Measurements from ENCODE around the gene STAT5B.

STAT5B gene

DNA sequence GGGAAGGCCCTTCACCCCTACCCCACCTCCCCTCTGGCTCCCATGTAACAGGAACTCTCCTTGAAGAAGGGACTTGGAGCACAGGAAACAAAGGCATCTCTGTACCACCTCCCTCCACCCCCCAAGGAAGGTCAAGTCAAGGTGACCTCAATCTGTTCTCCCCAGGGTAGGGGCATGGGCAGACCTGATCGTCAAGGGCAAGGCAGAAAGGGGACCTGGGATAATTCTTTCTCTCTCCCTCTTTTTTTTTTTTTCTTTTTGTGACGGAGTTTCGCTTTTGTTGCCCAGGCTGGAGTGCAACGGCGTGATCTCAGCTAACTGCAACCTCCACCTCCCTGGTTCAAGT is 7.8 kb upstream of the STAT5B start:
- no peak for DNase-seq

DNA sequence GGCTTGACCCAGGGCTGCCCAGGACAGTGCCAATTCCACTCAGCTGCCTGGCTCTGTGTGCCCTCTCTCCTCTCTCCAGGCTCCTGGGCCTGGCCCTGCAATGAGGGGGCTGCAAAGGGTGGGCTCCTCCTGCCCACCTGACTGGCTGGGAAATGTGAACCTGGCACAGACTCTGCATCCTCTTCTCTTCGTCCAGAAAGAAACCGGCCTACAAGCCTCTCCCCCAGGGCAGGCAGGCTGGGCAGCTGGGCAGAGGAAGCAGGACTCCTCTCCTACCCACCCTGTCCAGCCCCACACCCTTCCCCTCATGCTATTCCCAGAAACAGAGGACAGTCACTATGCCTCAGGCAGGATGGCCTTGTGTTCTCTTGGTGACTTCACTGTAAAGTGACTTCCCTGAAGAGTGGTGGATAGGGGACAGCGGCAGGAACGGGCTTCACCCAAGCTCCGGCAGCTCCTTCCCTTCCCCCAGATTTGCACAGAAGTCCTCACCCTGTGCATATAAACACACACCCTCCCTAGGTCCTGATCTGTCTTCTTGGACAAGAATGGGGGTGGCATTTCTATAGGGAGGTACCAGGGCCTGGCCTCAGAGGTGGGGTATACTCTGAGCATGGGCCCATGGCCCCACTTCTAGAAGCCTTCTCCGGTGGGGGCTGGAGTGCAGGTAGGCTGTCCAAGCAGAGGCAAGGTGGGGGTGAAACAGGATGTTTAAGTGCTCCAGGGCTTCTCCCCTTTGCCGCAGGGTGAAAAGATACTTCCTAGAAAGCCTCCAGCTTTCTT is 7.2 kb upstream of the STAT5B start:
- DNase-seq, result no peak

DNA sequence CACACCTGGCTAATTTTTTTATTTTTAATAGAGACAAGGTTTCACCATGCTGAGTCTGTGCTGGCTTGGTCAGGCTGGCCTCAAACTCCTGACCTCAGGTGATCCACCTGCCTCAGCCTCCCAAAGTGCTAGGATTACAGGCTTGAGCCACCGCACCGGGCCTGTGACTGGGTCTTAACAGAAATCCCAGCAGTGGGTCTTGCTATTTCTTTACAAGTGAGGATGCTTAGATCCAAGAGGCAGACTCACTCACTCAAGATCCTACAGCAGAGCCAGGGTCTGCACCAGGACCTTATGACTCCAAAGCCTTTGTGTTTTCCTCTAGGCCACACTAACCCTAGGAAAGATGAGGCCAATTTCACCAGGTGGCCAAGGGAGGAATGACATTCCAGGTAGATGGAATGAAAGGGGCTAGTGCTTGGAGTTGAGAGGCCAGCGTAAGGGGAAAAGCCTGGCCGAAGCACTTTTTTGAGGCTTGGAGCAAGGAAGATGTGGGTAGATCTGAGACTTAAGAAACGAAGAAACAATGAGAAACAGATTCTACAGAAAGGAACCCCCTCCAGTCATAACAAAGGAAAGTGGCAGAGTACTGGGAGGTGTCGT is 6.4 kb upstream of the STAT5B start:
- DNase-seq, result no peak

DNA sequence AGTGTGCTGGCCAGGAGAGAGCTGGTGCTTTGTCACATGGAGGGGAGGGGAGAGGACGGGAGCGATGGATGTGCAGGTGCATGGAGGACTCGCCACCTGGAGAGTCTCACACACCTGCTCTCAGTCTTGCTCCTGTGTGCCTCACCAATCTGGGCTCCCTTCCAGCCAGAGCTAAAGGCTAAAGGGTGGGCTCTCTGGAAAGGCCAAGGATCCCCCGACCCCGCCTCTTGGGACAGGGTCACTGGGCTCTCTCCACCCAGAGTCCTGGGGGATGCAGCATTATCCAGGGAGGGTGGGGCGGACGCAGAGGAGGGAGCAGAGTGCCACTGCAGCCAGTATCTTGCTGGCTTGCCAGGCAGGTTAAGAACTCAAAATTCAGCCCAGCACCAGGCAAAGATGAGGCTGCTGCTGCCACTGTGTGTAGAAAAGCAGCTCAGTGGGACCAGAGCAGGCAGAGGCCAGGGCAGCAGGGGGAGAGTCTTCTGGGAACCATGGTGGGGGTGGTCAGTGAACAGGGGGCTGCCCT is 5.4 kb upstream of the STAT5B start:
- DNase-seq, result no peak

DNA sequence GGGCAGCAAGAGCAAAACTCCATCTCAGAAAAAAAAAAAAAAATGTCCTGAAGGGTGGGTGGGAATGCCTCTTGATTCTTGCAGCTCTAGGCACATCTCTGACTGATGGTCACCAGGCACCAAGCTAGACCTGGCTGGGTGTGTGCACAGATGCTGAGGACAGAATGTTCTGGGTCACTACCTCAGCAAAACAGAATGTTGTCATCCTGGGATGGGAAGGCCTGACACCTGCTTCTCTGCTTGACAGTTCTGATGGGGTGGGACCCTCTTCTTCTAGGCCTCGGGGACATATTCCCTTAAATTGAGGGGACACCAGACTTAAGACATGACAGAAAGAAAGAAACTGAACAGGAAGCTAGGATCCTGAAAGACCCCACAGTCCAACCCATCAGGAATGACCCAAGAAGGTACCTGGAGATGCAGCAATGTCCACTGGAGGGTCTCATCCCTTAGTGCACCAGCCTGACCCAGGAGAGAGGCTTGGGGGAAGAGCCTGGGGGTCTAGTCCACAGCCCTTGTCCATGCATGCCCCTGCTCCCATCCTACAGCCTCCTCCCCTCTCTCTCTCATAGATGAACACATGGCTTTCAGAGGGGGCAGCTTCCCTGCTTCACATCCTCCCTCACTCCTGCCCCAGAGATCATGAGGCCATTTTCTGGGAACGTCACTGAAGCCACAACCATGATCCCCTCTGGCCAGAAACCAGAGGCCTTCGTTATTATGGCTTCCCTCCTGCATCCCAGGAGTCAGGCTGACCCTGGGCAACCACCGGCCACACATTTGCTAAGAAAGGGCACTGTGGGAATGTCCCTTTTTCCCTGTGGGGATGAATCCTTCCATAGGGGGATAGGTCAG is 3.8 kb upstream of the STAT5B start:
- no peak for DNase-seq

DNA sequence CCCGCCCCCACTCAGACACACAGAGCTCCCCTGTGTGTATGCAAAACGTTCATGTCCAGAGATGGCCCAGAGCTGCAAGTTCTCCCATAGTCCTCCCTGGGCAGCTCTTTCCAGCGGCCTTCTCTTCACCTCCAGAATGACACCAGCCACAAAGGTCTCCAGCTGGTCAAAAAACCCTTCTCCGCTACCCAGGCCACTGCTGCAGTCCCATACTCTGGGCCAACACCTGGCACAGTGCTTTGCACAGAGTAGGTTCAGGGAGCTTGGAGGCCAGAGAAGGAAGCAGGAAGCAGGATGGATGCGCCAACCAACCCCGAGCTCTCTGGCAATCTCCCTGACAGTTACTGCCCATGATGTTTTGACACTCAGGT is 1.1 kb upstream of the STAT5B start:
- no peak for DNase-seq

DNA sequence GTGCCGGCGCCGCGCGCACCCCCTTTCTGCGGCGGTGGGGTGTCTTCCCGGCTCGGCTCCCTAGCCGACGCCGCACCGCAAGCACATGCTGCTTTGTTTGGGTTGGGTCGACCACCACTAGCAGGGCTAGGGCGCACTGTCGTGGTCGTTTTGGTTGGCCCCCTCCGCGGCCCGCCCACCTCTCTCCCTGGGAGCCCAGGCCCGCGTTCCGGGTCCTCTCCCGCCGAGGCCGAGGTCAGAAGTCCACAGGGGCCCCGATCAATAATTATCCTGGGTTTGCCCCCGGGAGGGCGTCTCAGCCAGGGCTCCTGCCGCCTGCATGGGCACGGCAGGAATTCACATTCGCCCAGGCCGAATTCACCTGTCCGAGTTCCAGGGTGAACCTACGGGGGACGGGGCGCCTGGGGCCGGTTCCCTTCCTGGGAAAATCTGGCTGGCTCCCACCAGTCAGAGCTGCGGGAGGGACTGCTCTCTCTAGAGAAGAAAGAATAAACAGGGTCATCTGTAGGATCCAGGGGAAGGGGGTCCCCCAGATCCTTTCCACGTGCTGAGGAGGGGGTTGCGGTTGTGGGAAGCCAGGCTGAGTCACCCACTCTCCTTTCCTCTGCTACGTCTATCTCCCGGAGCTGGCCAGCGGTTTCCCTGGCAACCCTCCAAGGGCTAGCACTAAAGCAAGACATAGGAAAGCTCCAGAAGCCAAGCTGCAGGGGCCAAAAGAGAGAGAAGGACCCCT is 584 bp upstream of the STAT5B start:
- no peak for DNase-seq

DNA sequence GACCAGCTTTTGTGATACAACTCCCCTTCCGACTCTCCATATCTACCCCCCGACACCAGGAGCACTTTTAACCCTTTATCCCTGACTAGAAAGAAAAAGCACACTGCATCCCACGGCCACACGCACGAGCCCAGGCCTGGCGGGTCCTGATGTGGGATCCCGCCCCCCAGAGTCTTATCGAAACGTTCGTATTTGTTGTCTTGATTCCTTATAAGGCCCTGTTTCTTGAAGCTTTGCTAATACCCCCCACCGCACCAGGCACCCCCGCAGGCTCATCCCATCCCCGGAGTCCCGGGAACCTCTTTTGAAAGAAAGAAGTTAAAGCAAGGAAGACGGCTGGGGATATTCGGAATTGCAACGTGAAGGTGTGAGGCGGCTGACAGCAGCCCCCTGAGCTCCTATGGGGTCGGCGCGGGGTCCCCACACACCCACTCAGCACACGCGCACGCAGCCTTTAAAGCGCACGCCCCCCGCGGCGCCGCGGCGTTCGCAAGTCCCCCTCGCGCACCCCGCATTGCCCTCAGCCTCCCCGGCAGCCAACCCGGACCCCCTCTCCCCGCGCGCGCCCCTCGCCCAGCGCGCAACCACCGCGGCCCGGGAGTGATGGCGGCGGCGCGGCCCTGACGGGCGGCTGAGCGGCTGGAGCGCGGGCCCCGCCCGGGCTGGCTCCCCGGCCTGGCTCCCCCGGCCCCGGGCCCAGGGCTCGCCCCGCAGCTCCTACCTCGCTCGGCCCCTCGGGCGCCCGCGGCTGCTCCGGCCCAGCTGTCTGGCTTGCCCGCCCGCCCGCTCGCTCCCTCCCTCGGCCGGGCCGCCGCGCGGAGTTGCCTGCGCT is 448 bp downstream of the STAT5B start:
- DNase-seq, result no peak

DNA sequence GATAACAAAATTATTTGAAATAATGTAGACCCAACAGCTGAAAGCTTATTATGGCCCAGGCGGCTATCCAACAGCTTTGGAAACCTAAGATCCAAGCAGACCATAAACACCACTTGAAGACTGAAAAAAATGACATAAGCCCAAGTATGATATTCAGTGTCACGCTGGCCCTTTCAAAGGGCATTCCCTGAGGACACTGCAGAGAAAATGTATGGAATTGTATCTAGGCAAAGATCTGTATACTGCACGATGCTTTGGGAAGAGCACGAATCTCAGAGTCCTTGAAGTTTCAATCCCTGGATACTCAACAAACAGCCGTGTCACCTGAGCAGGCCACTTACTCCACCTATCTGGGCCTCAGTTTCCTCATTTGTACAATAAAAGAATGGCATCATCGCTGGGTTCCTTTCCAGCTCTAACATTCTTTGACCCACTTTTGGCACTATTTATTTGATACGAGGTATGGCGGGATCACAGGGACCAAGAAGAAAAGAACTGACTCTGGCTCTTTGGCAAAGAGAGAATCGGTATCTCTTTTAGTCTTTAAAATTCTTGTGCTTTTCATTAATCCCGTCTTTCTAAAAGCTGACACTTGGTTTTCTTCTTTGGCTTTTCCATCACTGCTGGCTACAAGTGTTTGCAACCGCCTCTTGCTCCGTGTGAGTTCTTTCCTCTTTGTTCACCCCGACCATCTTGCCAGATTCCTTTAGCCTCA is 1.2 kb downstream of the STAT5B start:
- DNase-seq, result no peak

DNA sequence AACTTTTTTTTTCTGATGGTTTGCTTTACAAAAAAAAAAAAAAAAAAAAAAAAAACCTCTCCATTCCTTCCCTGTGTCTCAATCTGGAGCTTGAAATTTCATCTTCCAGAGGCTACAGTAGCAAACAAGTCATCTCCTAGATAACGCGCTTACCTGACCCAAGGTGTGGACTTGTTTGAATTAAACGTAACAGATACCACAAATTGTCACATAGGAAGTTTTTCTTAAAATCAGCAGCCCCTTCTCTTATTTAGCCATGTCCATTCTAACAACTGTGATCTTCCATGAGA is 2.0 kb downstream of the STAT5B start:
- DNase-seq, result no peak

DNA sequence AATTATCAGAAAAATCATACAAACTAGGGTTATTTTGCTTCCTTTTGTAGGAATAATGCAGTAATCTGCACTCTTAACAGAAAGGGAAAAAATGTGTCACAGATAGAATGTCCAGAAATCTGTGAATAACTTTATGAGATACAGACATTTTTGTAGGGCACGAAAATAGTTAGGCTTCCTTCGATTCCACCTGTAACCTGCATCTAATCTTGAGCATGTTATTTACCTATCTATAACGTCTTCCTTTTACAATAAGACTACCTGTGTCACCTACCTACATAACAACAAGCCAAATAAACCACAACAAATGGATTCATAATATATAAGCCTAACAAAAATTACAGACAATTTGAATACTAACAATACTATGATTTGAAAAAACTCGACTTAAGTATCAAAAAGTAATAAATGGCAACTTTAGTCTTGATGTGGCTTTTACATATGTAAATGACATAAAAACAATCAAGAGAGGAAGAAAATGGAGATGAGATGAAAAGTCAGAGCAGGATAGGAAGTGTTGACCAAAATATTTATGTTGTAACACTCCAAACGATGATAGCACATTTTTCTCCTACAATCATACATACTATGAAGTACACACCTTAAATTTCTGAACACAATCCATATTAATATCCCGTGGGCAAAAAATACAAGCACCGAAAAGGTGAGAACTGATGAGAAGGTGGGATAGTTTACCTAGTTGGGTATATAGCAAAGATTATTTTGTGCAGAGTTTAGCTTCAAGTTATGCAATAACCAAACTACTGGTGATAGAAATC is 2.5 kb downstream of the STAT5B start:
- no peak for DNase-seq

DNA sequence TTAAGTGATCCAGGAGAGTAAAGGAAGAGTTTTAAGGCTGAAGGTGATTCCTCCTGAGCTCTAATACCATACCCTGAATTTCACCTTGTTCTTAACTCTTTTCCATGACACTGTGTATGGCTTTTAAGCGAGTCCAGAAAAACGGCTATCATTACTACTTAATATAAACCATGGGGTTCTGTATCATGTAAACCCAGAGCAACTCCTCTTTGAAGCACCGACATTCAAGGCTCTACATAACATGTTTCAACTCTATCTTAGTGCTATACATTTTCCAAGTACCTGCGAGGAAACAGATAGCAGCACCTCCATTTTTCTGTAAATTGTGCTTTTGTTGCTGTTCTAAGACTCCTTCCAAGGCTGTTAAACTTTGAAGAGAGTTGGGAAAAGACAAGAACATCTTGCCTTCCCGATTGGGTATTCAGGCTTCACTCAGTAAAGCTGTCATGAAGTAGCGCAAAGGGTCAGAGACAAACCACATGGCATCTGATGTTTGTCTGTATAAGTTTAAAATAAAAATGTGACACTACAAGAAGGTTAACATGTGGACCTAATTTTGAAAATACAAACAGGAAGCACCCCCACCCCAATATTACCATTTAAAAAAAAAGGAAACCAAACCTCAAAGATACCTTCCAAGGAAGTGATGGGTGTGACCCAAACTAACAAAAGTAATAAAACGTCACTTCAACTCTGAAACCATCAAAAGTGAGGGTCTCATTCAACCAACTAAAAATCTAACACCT is 3.9 kb downstream of the STAT5B start:
- no peak for DNase-seq

DNA sequence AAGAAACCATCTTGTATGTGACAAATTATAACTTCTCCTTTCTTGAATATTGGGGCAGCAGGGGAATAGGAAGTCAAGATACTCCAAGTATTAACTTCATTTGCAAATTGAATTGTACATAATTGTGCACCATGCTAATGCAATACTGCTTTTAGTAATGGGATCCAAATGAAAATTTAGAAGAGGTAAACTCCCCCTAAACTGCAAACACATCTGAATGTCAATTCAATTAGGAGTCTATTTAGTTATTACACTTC is 4.5 kb downstream of the STAT5B start:
- DNase-seq, result no peak

DNA sequence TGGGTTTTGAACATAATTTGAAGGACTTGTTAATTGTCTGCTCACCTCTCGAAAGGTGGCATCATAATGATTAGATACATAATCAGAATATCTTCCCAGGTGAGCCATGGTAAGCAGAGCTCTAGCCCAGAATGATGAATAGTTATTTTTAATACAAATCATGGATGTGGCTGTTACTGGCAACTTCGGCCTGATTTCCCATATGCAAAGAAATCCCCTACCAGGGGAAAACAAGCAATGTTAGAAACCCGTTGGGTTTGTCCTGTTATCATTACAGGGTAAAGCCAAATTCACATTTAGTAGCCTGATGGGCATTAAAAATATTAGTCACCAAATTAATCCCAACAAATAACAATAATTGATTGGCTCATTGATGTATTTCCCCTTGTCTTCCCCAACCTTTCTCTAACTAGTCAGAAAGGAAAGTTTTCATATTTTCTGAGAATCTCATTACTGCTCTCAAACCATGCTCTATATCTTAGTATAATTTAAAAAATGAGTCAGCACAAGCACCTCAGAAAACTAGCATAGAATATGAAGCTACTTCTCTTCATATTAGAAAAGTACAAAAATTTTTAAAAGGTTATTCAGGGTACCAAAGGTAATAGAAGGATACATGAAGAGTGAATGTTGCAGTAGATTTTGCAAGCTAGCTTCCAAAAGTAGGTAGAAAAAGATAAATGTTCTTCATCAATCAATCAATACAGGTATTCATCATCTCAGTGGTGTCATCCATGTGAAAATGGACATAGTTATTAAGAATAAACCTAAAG is 5.0 kb downstream of the STAT5B start:
- DNase-seq, result no peak

DNA sequence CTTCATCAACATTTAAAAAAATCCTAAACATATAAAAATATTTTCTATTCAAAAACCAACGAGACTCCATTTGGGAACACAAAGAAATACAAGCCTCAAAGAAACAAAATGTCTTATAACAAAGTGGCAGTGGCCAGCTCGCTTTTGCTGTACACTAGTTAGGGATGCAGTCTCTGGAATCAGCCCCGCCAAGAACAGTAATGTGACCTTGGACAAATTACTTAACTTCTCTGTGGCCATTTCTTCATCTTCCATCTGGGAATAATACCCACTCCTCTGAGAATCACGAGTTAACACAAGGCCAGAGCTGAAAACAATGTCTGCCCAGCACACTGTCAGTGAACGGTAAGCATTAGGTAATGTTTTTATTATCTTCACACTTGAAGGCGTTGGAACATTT is 5.6 kb downstream of the STAT5B start:
- no peak for DNase-seq

DNA sequence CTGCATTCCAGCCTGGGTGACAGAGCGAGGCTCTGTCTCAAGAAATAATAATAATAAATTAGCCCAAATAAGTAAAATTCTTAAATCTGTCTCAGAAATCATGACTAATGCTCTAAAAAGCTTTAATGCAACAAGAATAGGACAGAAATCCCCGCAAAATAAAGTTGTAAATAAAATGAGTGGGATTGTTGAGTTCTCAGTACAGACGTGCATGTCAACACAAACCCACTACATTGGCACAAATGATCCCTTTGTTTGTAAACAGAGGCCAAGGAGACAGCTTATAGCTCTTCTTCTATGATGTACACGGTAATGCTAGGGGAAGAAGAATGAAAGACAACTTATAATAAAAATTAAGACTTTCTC is 6.0 kb downstream of the STAT5B start:
- no peak for DNase-seq

DNA sequence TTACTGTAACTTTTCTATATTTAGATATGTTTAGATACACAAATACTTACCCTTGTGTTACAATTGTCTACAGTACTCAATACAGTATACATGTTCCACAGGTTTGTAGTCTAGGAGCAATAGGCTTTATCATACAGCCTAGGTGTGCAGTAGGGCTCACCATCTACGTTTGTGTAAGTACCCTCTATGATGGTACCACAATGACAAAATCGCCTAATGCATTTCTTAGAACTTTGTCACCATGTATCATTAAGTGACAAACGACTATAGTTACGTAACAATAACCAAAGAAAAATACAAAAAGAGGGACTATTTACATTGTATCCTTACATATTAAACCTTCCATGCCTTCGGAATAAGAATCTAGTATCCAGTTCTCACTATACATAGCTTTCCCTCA is 8.0 kb downstream of the STAT5B start:
- DNase-seq, result peak; percentile 6

DNA sequence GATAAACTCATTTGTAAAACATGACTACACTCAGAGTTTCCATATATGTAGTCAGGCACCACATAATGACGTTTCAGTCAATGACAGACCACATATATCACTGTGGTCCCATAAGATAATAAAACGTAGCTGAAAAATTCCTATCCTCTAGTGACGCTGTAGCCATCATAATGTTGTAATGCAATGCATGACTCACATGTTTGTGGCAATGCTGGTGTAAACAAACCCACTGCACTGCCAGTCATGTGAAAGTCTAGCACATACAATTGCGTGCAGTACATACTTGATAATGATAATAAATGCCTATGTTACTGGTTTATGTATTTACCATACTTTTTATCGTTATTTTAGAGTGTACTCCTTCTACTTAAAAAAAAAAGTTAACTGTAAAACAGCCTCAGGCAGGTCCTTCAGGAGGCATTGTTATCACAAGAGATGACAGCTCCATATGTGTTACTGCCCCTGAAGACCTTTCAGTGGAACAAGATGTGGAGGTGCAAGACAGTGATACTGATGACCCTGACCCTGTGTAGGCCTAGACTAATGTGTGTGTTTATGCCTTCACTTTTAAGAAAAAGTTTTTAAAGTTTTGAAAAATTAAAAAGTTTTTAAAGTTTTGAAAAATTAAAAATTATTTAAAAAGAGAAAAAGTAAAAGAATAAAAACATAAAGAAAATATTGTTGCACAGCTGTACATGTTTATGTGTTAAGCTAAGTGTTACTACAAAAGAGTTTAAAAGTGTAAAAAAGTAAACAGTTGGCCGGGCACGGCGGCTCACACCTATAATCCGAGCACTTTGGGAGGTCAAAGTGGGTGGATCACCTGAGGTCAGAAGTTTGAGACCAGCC is 9.0 kb downstream of the STAT5B start:
- DNase-seq, result peak; percentile 93

DNA sequence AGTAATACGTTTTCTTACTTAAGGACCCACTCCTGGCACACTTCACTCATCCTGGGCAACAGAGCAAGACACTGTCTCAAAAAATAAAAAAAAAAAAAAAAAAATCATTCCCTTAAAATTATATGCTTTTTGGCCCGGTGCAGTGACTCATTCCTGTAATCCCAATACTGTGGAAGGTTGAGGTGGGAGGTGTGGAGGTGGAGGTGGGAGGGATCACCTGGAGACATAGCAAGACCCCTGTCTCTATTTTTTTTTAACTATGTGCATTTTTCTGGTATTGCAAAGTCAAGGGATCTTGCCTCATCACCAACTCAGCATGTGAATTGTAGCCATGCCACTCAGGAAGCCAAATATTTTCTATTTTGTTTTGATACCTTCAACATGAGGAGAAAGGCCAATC is 9.7 kb downstream of the STAT5B start:
- DNase-seq, result no peak
